Gastroesophageal sphincter (tissue), 4 donors: Measurements from ENCODE around the gene C1orf122. TPM values are rescaled to one million over a fixed set of nuclear protein-coding genes. Genes with fewer than 3 reads are reported as not detected.

Source experiments
- ATAC-seq: fragments of 150-250 bp; one replicate; pipeline ENCODE4 v1.9.1; 2016; ENCODE audit warnings: mild to moderate bottlenecking, moderate library complexity
- H3K27ac ChIP-seq, 4 donors: fragments of 200-600 bp; sonication (generic) in 3 of 4; 1 replicate in 3 of 4; 2 replicates in 1 of 4; pipeline ENCODE4 v1.5.1; 2016 to 2019
- H3K27me3 ChIP-seq: fragments of 200-600 bp; sonication (generic); one replicate; pipeline ENCODE4 v1.5.1; 2019
- H3K36me3 ChIP-seq, 2 donors: fragments of 200-600 bp; sonication (generic); one replicate each; pipeline ENCODE4 v1.5.1; 2019; ENCODE audit warnings: control low read depth in 1 of 2
- H3K4me1 ChIP-seq, 3 donors: fragments of 200-600 bp; sonication (generic); 1 replicate in 2 of 3; 2 replicates in 1 of 3; pipeline ENCODE4 v1.5.1; 2016 to 2019; ENCODE audit warnings: control low read depth in 2 of 3
- H3K4me3 ChIP-seq, 2 donors: fragments of 200-600 bp; sonication (generic); one replicate each; pipeline ENCODE4 v1.5.1; 2019; ENCODE audit warnings: mild to moderate bottlenecking in 1 of 2, moderate library complexity in 1 of 2
- H3K9me3 ChIP-seq, 3 donors: fragments of 200-600 bp; sonication (generic); one replicate each; pipeline ENCODE4 v1.5.1; 2017 to 2019; ENCODE audit warnings: control low read depth in 2 of 3
- CTCF ChIP-seq, 4 experiments: fragments of 200-600 bp in 2 of 4; fragments of 450-650 bp in 2 of 4; sonication (generic) in 1 of 4; IDR thresholded peaks; one replicate each; pipeline ENCODE4 v1.5.1; 2017 to 2019; ENCODE audit warnings: antibody characterized with exemption in 4 of 4, mild to moderate bottlenecking in 2 of 4, moderate library complexity in 2 of 4
- EP300 ChIP-seq: sonication (generic); formaldehyde crosslinking; IDR thresholded peaks from one replicate; pipeline ENCODE4 v1.6.1; 2017; ENCODE audit warnings: antibody characterized with exemption, mild to moderate bottlenecking
- POLR2A ChIP-seq, 2 donors: fragments of 450-650 bp; IDR thresholded peaks; one replicate each; pipeline ENCODE4 v1.6.1; 2017; ENCODE audit warnings: antibody characterized with exemption in 2 of 2, mild to moderate bottlenecking in 2 of 2, moderate library complexity in 1 of 2
- POLR2AphosphoS5 ChIP-seq: sonication (generic); formaldehyde crosslinking; IDR thresholded peaks from one replicate; pipeline ENCODE4 v1.6.1; 2017; ENCODE audit warnings: antibody characterized with exemption
- WGBS, 2 donors: methylation state at CpG; one replicate each; pipeline ENCODE4 v1.1.5; 2018; ENCODE audit warnings: low coverage in 1 of 2; 5-methylcytosine and 5-hydroxymethylcytosine counted together
- total RNA-seq, 4 donors: library from RNA; depleted of rRNA; stranded (reverse); fragments of >200 nt; gene quantifications; one replicate each; pipeline ENCODE4 v1.1.0, GENCODE V29; 2016

The C1orf122 gene
- total RNA-seq, 4 donors from 2014 or later = 53.7 to 73.0 (median 62.5) TPM

GRCh38 chr1:37849480-37849879 lies 41.9 kb downstream of the C1orf122 start:
- WGBS, 2 donors = 79 to 80% methylated on average over 2 to 3 of the region's 3 CpGs
- H3K27me3 ChIP-seq = no peaks in the 10 kb centered on the region
- ATAC-seq = no peak
- TF ChIP-seq POLR2A (IDR thresholded peaks at IDR 0.05) (no peak), CTCF (IDR thresholded peaks at IDR 0.05) (no peak), POLR2AphosphoS5 (no peak), EP300 (no peak)
- peaks cover 0 to 74% (median 9%) of the 10 kb centered on the region in 3 donors for H3K4me1 ChIP-seq
- H3K36me3 ChIP-seq = peaks cover 0 to 35% of the 10 kb centered on the region in 2 donors
- H3K27ac ChIP-seq = no peak overlapping the region
- H3K9me3 ChIP-seq = no peaks in the 10 kb centered on the region
- no peak overlapping the region for H3K4me3 ChIP-seq

GRCh38 chr1:37850352-37850955 lies 42.9 kb downstream of the C1orf122 start:
- peaks cover 0 to 83% (median 14%) of the 10 kb centered on the region in 3 donors for H3K4me1 ChIP-seq
- H3K36me3 ChIP-seq = peaks cover 0 to 42% of the 10 kb centered on the region in 2 donors
- H3K9me3 ChIP-seq = no peaks in the 10 kb centered on the region
- H3K4me3 ChIP-seq = no peak overlapping the region
- no peak for ATAC-seq
- H3K27ac ChIP-seq = no peak overlapping the region
- WGBS, 2 donors = 85% methylated on average over 6 of the region's 6 CpGs
- no peaks in the 10 kb centered on the region for H3K27me3 ChIP-seq
- TF ChIP-seq POLR2A (IDR thresholded peaks at IDR 0.05) (no peak), POLR2AphosphoS5 (no peak)

GRCh38 chr1:37851262-37851661 lies 43.7 kb downstream of the C1orf122 start:
- no peak for TF ChIP-seq POLR2AphosphoS5
- no peak for TF ChIP-seq CTCF (IDR thresholded peaks at IDR 0.05)
- no peak for TF ChIP-seq EP300
- TF ChIP-seq POLR2A (IDR thresholded peaks at IDR 0.05) = no peak
- Histone ChIP-seq H3K4me3 (no peak overlapping the region), H3K4me1 (peaks cover 0 to 90% (median 17%) of the 10 kb centered on the region in 3 donors), H3K27me3 (no peaks in the 10 kb centered on the region), H3K36me3 (peaks cover 0 to 46% of the 10 kb centered on the region in 2 donors), H3K27ac (peak overlapping the region in 1 of 4 donors; percentile 7), H3K9me3 (no peaks in the 10 kb centered on the region)
- ATAC-seq = no peak

GRCh38 chr1:37851782-37852210 lies 44.2 kb downstream of the C1orf122 start:
- Histone ChIP-seq H3K27me3 (no peaks in the 10 kb centered on the region), H3K36me3 (peaks cover 0 to 51% of the 10 kb centered on the region in 2 donors), H3K4me1 (peaks cover 0 to 90% (median 17%) of the 10 kb centered on the region in 3 donors), H3K27ac (no peak overlapping the region), H3K4me3 (no peak overlapping the region), H3K9me3 (no peaks in the 10 kb centered on the region)
- ATAC-seq = no peak
- TF ChIP-seq POLR2A (IDR thresholded peaks at IDR 0.05) = no peak
- no peak for TF ChIP-seq CTCF (IDR thresholded peaks at IDR 0.05)
- no peak for TF ChIP-seq EP300
- TF ChIP-seq POLR2AphosphoS5 = no peak
- WGBS, 2 donors = 67 to 72% methylated on average over 2 of the region's 2 CpGs

- H3K27me3 ChIP-seq = no peaks in the 10 kb centered on the region
- no peak for ATAC-seq
- H3K36me3 ChIP-seq = peaks cover 0 to 50% of the 10 kb centered on the region in 2 donors
- no peak for TF ChIP-seq POLR2A (IDR thresholded peaks at IDR 0.05)
- no peak for TF ChIP-seq EP300
- no peak for TF ChIP-seq CTCF (IDR thresholded peaks at IDR 0.05)
- peaks cover 0 to 96% (median 17%) of the 10 kb centered on the region in 3 donors for H3K4me1 ChIP-seq
- H3K27ac ChIP-seq = no peak overlapping the region
- no peaks in the 10 kb centered on the region for H3K9me3 ChIP-seq
- H3K4me3 ChIP-seq = no peak overlapping the region
Measured at GRCh38 chr1:37853157-37853556, 45.6 kb downstream of the C1orf122 start.
